Activated T-helper 1 cell treated with anti-CD3 and anti-CD28 coated beads, Interleukin-2, amount 50 U/mL, for 16 hours (primary cell): ENCODE results near the gene MAGEA9B.
"Not testable (repeated sequence)": the region's sequence is repeated elsewhere in the genome, so short reads cannot be mapped to it uniquely, and the experiment has no call there.

Source experiments
- DNase-seq, 2 donors: peaks; one replicate each; pipeline ENCODE4 v3.0.0-alpha.2; 2020; ENCODE audit warnings: low read depth in 1 of 2, low spot score in 1 of 2

MAGEA9B gene

GRCh38 chrX:149539283-149540130 lies 47.8 kb downstream of the MAGEA9B start:
- peak; percentile 68 for DNase-seq

- DNase-seq, result not testable (repeated sequence)
Measured at GRCh38 chrX:149537474-149537873, 49.8 kb downstream of the MAGEA9B start.

- DNase-seq, result not testable (repeated sequence)
Measured at GRCh38 chrX:149534926-149535602, 52.2 kb downstream of the MAGEA9B start.

- DNase-seq, result not testable (repeated sequence)
Measured at GRCh38 chrX:149533999-149534398, 53.3 kb downstream of the MAGEA9B start.

GRCh38 chrX:149532868-149533267 lies 54.4 kb downstream of the MAGEA9B start:
- DNase-seq, result not testable (repeated sequence)
